MM.1S (cell line): ENCODE data around the gene FAM229A.

ENCODE experiments used
- DNase-seq: peaks from one replicate; pipeline ENCODE4 v3.0.0-alpha.2; 2015
- H2AFZ ChIP-seq: fragments of 300-600 bp; sonication (generic); 2 replicates; pipeline ENCODE4 v1.6.0; 2016; ENCODE audit warnings: antibody characterized with exemption, low read length
- H3F3A ChIP-seq: fragments of 300-600 bp; sonication (generic); 2 replicates; pipeline ENCODE4 v1.6.1; 2016; ENCODE audit warnings: mild to moderate bottlenecking, antibody characterized with exemption, low read length, moderate library complexity, mixed read lengths; ENCODE audit not compliant: insufficient read depth
- H3K27ac ChIP-seq: fragments of 300-600 bp; sonication (generic); 2 replicates; pipeline ENCODE4 v1.5.1; 2016; ENCODE audit warnings: mild to moderate bottlenecking, low read length
- H3K27me3 ChIP-seq: fragments of 300-600 bp; sonication (generic); replicated peaks from 2 replicates; pipeline ENCODE4 v1.6.0; 2016; ENCODE audit warnings: low read length; ENCODE audit not compliant: insufficient read depth
- H3K36me3 ChIP-seq: fragments of 300-600 bp; sonication (generic); replicated peaks from 2 replicates; pipeline ENCODE4 v1.6.1; 2016; ENCODE audit warnings: mild to moderate bottlenecking, low read length, mixed read lengths; ENCODE audit not compliant: insufficient read depth
- H3K4me1 ChIP-seq: fragments of 300-600 bp; sonication (generic); 2 replicates; pipeline ENCODE4 v1.6.1; 2016; ENCODE audit warnings: low read length, mixed read lengths
- H3K4me2 ChIP-seq: fragments of 300-600 bp; sonication (generic); 2 replicates; pipeline ENCODE4 v1.6.0; 2016; ENCODE audit warnings: low read depth, low read length
- H3K4me3 ChIP-seq: fragments of 300-600 bp; sonication (generic); 2 replicates; pipeline ENCODE4 v1.5.1; 2016; ENCODE audit warnings: low read length, mixed read lengths
- H3K79me2 ChIP-seq: fragments of 300-600 bp; sonication (generic); 2 replicates; pipeline ENCODE4 v1.6.1; 2016; ENCODE audit warnings: mixed run types, low read length, mixed read lengths
- H3K9ac ChIP-seq: fragments of 300-600 bp; sonication (generic); 2 replicates; pipeline ENCODE4 v1.6.1; 2016; ENCODE audit warnings: low read length, mixed read lengths
- H3K9me2 ChIP-seq: fragments of 300-600 bp; sonication (generic); replicated peaks from 2 replicates; pipeline ENCODE4 v1.6.1; 2016; ENCODE audit warnings: mild to moderate bottlenecking, low read length, mixed read lengths; ENCODE audit not compliant: insufficient read depth
- H3K9me3 ChIP-seq: fragments of 300-600 bp; sonication (generic); replicated peaks from 2 replicates; pipeline ENCODE4 v1.6.1; 2016; ENCODE audit warnings: mild to moderate bottlenecking, low read length, mixed read lengths; ENCODE audit not compliant: insufficient read depth
- H4K20me1 ChIP-seq: fragments of 300-600 bp; sonication (generic); 2 replicates; pipeline ENCODE4 v1.6.1; 2016; ENCODE audit warnings: mild to moderate bottlenecking, low read length, moderate library complexity, mixed read lengths; ENCODE audit not compliant: insufficient read depth
- EZH2 ChIP-seq: fragments of 300-600 bp; sonication (generic); optimal IDR thresholded peaks from 2 replicates; pipeline ENCODE3; 2017; ENCODE audit warnings: low read depth, mild to moderate bottlenecking, antibody characterized with exemption, low read length, mixed read lengths
- EZH2phosphoT487 ChIP-seq: fragments of 300-600 bp; sonication (generic); IDR thresholded peaks from 2 replicates; pipeline ENCODE4 v1.6.1; 2018; ENCODE audit warnings: antibody characterized with exemption, low read length
- TF ChIP-seq, protein P1 (sequence below): fragments of 300-600 bp; sonication (generic); IDR thresholded peaks from 2 replicates; pipeline ENCODE4 v1.5.1; 2016; ENCODE audit warnings: antibody characterized with exemption, low read length, mixed read lengths

Gene FAM229A

DNA sequence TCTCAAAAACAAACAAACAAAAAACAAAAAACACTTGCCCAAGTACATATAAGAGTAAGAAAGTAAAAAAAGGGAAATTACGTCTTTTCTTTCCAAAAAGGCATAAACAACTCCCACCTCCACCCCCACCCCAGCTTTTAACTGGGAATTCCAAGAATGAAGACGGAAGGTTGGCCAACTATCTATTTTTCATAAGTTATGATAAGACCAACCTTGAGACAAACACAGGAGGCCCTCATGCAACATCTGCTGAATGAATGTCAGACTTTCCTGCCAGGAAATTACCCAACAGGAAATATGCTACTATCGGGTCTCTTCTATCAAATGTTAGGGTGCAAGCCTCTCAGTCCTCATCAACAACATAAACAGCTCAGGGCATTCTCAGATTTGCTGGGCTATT, 30.0 kb upstream of the FAM229A start:
- TF ChIP-seq, protein P1, sequence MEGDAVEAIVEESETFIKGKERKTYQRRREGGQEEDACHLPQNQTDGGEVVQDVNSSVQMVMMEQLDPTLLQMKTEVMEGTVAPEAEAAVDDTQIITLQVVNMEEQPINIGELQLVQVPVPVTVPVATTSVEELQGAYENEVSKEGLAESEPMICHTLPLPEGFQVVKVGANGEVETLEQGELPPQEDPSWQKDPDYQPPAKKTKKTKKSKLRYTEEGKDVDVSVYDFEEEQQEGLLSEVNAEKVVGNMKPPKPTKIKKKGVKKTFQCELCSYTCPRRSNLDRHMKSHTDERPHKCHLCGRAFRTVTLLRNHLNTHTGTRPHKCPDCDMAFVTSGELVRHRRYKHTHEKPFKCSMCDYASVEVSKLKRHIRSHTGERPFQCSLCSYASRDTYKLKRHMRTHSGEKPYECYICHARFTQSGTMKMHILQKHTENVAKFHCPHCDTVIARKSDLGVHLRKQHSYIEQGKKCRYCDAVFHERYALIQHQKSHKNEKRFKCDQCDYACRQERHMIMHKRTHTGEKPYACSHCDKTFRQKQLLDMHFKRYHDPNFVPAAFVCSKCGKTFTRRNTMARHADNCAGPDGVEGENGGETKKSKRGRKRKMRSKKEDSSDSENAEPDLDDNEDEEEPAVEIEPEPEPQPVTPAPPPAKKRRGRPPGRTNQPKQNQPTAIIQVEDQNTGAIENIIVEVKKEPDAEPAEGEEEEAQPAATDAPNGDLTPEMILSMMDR = no peak
- no peak for TF ChIP-seq EZH2
- TF ChIP-seq EZH2phosphoT487 = no peak
- DNase-seq = no peak
- Histone ChIP-seq H3K27ac (no peak overlapping the region), H2AFZ (no peak overlapping the region), H3K27me3 (no peaks in the 10 kb centered on the region), H3K4me3 (no peak overlapping the region), H3K4me2 (no peak overlapping the region), H4K20me1 (no peaks in the 10 kb centered on the region), H3K9ac (no peak overlapping the region), H3F3A (peaks cover 7% of the 10 kb centered on the region; the same call in 1 of the 2 replicates), H3K36me3 (peaks cover 9% of the 10 kb centered on the region; the same call in 1 of the 2 replicates), H3K9me3 (no peaks in the 10 kb centered on the region), H3K4me1 (peaks cover 10% of the 10 kb centered on the region), H3K79me2 (peaks cover 48% of the 10 kb centered on the region), H3K9me2 (no peaks in the 10 kb centered on the region)

DNA sequence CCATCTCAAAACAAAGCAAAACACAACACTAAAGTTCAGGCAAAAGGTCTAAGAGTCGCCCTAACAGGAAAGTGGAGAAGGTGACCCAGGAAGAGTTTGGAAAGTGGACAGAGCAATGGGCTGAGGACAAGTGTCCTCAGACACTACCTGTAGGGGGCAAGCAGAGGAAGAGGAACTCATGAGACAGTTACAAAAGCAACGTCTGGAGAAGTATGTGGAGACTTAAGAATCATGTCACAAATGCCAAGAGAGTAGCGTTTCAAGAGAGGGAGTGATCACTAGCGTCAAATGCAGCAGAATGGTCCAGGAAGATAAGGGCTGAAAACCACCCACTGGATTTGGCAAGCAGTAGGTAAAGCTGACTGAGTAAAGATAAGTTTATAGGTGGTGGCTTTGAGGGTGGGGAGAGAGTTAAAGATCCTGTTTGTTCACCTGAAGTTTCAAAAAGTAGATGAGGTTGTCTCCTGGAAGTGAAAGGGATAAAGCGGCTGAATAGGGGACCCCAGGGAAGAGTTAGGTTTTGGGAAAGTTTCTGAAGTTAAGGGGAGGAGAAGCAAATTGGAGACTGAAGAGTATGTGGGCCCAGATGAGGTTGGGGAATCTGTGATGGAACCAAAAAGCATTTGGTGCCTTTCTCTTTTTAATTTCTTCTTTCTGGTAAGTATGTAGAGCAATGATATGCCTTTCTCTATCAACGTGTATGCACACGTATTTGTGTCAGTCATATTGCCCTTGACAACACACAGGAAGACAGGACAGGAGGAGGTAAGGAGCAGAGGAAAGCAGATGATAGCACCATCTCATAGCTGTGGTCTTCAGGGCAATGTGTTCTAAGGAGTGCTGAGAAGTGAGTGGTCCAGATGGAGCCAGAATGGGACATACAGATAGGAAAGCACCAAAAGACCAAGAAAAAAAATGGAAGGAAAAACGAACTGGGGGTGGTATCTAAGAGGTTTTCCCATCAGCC, 28.9 kb upstream of the FAM229A start:
- Histone ChIP-seq H3K79me2 (peaks cover 54% of the 10 kb centered on the region), H2AFZ (no peak overlapping the region), H4K20me1 (no peaks in the 10 kb centered on the region), H3F3A (peaks cover 7% of the 10 kb centered on the region; the same call in 1 of the 2 replicates), H3K27ac (no peak overlapping the region), H3K9me3 (no peaks in the 10 kb centered on the region), H3K36me3 (peaks cover 9% of the 10 kb centered on the region), H3K27me3 (no peaks in the 10 kb centered on the region), H3K9me2 (no peaks in the 10 kb centered on the region), H3K4me2 (no peak overlapping the region), H3K9ac (no peak overlapping the region), H3K4me3 (no peak overlapping the region), H3K4me1 (peaks cover 10% of the 10 kb centered on the region)
- TF ChIP-seq EZH2phosphoT487 (no peak), EZH2 (no peak)
- TF ChIP-seq, protein P1 = no peak
- no peak for DNase-seq

DNA sequence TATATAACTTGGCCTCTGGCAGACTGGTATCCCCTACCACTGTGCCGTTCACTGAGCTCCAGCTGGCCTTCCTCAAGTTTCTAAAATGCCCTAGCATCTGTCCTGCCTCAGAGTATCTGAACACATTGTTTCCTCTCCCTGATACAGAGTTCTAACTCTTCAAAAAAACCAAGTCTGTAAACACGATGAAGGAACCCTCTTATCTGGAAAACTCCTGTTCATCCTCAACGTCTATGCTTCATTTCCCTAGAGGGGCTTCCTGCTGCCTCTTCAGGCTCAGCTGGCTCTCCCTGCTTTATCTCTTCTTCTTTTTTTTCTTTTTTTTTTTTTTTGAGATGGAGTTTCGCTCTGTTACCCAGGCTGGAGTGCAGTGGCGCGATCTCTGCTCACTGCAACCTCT, 26.4 kb upstream of the FAM229A start:
- H3K9me3 ChIP-seq = no peaks in the 10 kb centered on the region
- H3K4me3 ChIP-seq = no peak overlapping the region
- H3K4me1 ChIP-seq = peaks cover 9% of the 10 kb centered on the region
- no peaks in the 10 kb centered on the region for H3K27me3 ChIP-seq
- no peak overlapping the region for H3K27ac ChIP-seq
- H3K79me2 ChIP-seq = peaks cover 49% of the 10 kb centered on the region
- peaks cover 9% of the 10 kb centered on the region for H3K36me3 ChIP-seq
- no peak overlapping the region for H3K9ac ChIP-seq
- no peaks in the 10 kb centered on the region for H4K20me1 ChIP-seq
- no peaks in the 10 kb centered on the region for H3K9me2 ChIP-seq
- H3K4me2 ChIP-seq = no peak overlapping the region
- no peaks in the 10 kb centered on the region for H3F3A ChIP-seq
- no peak for DNase-seq
- H2AFZ ChIP-seq = no peak overlapping the region
- TF ChIP-seq EZH2 (no peak), EZH2phosphoT487 (no peak)
- TF ChIP-seq, protein P1 = no peak
